OCI-LY1 (cell line): ENCODE results near the gene CCDC50.

Experiments used
- H2AFZ ChIP-seq: fragments of 200-600 bp; sonication (generic), shearing (Covaris generic); 2 replicates; pipeline ENCODE4 v1.6.0; 2014; ENCODE audit warnings: antibody characterized with exemption, mild to moderate bottlenecking, low read length
- H3F3A ChIP-seq: fragments of 200-600 bp; sonication (generic), shearing (Covaris generic); 2 replicates; pipeline ENCODE4 v1.6.0; 2014; ENCODE audit warnings: mild to moderate bottlenecking, antibody characterized with exemption, low read length, moderate library complexity; ENCODE audit not compliant: insufficient read depth
- H3K27ac ChIP-seq: fragments of 200-600 bp; sonication (generic); 2 replicates; pipeline ENCODE4 v1.5.1; 2014; ENCODE audit warnings: low read length, mixed run types, mild to moderate bottlenecking, low read depth; ENCODE audit not compliant: poor library complexity, severe bottlenecking
- H3K27me3 ChIP-seq: fragments of 200-600 bp; sonication (generic); 2 replicates; pipeline ENCODE4 v1.6.0; 2014; ENCODE audit warnings: antibody characterized with exemption, mild to moderate bottlenecking, low read length, moderate library complexity; ENCODE audit not compliant: insufficient read depth
- H3K36me3 ChIP-seq: fragments of 200-600 bp; sonication (generic); 2 replicates; pipeline ENCODE4 v1.6.1; 2014; ENCODE audit warnings: mild to moderate bottlenecking, antibody characterized with exemption, low read length, moderate library complexity, mixed read lengths; ENCODE audit not compliant: insufficient read depth
- H3K4me1 ChIP-seq: fragments of 200-600 bp; sonication (generic); 2 replicates; pipeline ENCODE4 v1.5.1; 2014; ENCODE audit warnings: mild to moderate bottlenecking, low read length, moderate library complexity; ENCODE audit not compliant: insufficient read depth, severe bottlenecking
- H3K4me2 ChIP-seq: fragments of 200-600 bp; sonication (generic), shearing (Covaris generic); 2 replicates; pipeline ENCODE4 v1.6.1; 2014; ENCODE audit warnings: low read length
- H3K4me3 ChIP-seq: fragments of 200-600 bp; sonication (generic); 2 replicates; pipeline ENCODE4 v1.5.1; 2014; ENCODE audit warnings: low read length, low read depth, mild to moderate bottlenecking, mixed read lengths; ENCODE audit not compliant: poor library complexity, severe bottlenecking
- H3K79me2 ChIP-seq: fragments of 200-600 bp; shearing (Covaris generic); 2 replicates; pipeline ENCODE4 v1.6.1; 2016; ENCODE audit warnings: mixed run types, low read length, mixed read lengths; ENCODE audit not compliant: insufficient read depth
- H3K9ac ChIP-seq: fragments of 200-600 bp; sonication (generic), shearing (Covaris generic); 2 replicates; pipeline ENCODE4 v1.6.1; 2014; ENCODE audit warnings: mild to moderate bottlenecking, low read length, mixed read lengths
- H3K9me2 ChIP-seq: fragments of 200-600 bp; sonication (generic), shearing (Covaris generic); 2 replicates; pipeline ENCODE4 v1.6.1; 2014; ENCODE audit warnings: low read depth, mild to moderate bottlenecking, low read length, mixed read lengths
- H3K9me3 ChIP-seq: fragments of 200-600 bp; shearing (Covaris generic); 2 replicates; pipeline ENCODE4 v1.6.1; 2014; ENCODE audit warnings: low read length, mixed read lengths
- H4K20me1 ChIP-seq: fragments of 200-600 bp; sonication (generic), shearing (Covaris generic); 2 replicates; pipeline ENCODE4 v1.6.0; 2016; ENCODE audit warnings: mild to moderate bottlenecking, low read length; ENCODE audit not compliant: insufficient read depth
- EZH2 ChIP-seq: fragments of 200-600 bp; sonication (generic), shearing (Covaris generic); IDR thresholded peaks from 2 replicates; pipeline ENCODE4 v1.8.0; 2017; ENCODE audit warnings: borderline replicate concordance, mixed run types, mild to moderate bottlenecking, antibody characterized with exemption, low read length, moderate library complexity, mixed read lengths
- TF ChIP-seq, protein P1 (sequence below): fragments of 200-600 bp; sonication (generic), shearing (Covaris generic); IDR thresholded peaks from 2 replicates; pipeline ENCODE4 v1.5.1; 2017; ENCODE audit warnings: mild to moderate bottlenecking, antibody characterized with exemption, low read length, moderate library complexity, mixed read lengths

The CCDC50 gene

DNA sequence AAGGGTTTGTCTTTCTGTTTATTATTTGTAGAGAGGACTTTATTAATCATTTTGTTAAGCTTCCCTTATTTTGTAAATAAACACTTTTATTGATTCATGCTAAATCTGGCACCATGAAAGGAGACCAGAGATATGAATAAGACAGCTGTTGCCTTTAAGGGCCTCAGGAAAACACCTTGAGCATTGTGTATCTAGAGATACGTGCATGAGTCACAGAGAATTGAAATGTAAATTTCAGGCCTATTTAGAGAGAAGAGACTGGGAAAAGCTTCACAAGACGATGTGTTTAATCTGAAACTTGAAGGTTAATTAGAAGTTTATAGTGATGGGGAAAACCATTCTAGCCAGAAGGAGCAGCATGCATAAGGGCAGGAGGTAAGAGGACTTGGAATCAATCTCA lies 29.7 kb downstream of the CCDC50 start:
- no peak overlapping the region for H3K9ac ChIP-seq
- H3K4me2 ChIP-seq = no peak overlapping the region
- no peak overlapping the region for H3K27ac ChIP-seq

GRCh38 chr3:191360620-191361019 lies 31.4 kb downstream of the CCDC50 start:
- Histone ChIP-seq H3K27me3 (no peaks in the 10 kb centered on the region), H3K27ac (no peak overlapping the region), H3K4me1 (no peaks in the 10 kb centered on the region), H3K9me2 (no peaks in the 10 kb centered on the region), H2AFZ (no peak overlapping the region), H3F3A (no peaks in the 10 kb centered on the region), H3K4me2 (no peak overlapping the region), H3K79me2 (no peaks in the 10 kb centered on the region), H3K4me3 (no peak overlapping the region), H3K9ac (no peak overlapping the region), H3K36me3 (no peaks in the 10 kb centered on the region), H3K9me3 (no peaks in the 10 kb centered on the region), H4K20me1 (no peaks in the 10 kb centered on the region)
- TF ChIP-seq EZH2 = no peak
- TF ChIP-seq, protein P1, sequence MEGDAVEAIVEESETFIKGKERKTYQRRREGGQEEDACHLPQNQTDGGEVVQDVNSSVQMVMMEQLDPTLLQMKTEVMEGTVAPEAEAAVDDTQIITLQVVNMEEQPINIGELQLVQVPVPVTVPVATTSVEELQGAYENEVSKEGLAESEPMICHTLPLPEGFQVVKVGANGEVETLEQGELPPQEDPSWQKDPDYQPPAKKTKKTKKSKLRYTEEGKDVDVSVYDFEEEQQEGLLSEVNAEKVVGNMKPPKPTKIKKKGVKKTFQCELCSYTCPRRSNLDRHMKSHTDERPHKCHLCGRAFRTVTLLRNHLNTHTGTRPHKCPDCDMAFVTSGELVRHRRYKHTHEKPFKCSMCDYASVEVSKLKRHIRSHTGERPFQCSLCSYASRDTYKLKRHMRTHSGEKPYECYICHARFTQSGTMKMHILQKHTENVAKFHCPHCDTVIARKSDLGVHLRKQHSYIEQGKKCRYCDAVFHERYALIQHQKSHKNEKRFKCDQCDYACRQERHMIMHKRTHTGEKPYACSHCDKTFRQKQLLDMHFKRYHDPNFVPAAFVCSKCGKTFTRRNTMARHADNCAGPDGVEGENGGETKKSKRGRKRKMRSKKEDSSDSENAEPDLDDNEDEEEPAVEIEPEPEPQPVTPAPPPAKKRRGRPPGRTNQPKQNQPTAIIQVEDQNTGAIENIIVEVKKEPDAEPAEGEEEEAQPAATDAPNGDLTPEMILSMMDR = no peak

More for the DNA sequence above, 29.7 kb downstream of the CCDC50 start:
- H3K4me1 ChIP-seq = no peaks in the 10 kb centered on the region
- no peaks in the 10 kb centered on the region for H3K79me2 ChIP-seq
- H3K4me3 ChIP-seq = no peak overlapping the region
- no peaks in the 10 kb centered on the region for H3K9me2 ChIP-seq
- no peaks in the 10 kb centered on the region for H3K36me3 ChIP-seq
- no peak for TF ChIP-seq EZH2
- TF ChIP-seq, protein P1 = no peak
- no peak overlapping the region for H2AFZ ChIP-seq
- H3K9me3 ChIP-seq = no peaks in the 10 kb centered on the region
- no peaks in the 10 kb centered on the region for H3F3A ChIP-seq
- H3K27me3 ChIP-seq = no peaks in the 10 kb centered on the region
- H4K20me1 ChIP-seq = no peaks in the 10 kb centered on the region

DNA sequence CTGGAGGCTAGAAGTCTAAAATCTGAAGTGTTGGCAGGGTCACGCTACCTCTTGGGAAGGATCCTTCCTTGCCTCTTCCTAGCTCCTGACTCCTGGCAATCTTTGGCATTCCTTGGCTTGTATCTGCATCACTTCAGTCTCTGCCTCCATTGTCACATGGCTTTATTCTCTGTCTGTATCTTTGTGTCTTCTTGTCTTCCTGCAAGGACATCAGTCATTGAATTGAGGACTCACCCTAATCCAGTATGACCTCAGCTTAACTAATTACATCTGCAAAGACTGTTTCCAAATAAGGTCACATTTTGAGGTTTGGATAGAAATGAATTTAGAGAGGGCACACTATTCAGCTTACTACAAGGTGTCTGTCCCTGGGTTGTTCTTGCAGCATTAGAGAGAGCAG lies 32.3 kb downstream of the CCDC50 start:
- H3K4me1 ChIP-seq = no peaks in the 10 kb centered on the region
- no peaks in the 10 kb centered on the region for H3K79me2 ChIP-seq
- no peaks in the 10 kb centered on the region for H3K36me3 ChIP-seq

More for the DNA sequence above, 32.3 kb downstream of the CCDC50 start:
- H3K9me2 ChIP-seq = no peaks in the 10 kb centered on the region
- H3K27ac ChIP-seq = no peak overlapping the region
- no peaks in the 10 kb centered on the region for H3K27me3 ChIP-seq
- no peak for TF ChIP-seq EZH2
- TF ChIP-seq, protein P1 = no peak
- no peaks in the 10 kb centered on the region for H3K9me3 ChIP-seq
- no peak overlapping the region for H2AFZ ChIP-seq
- H3K9ac ChIP-seq = no peak overlapping the region
- no peak overlapping the region for H3K4me3 ChIP-seq
- H3F3A ChIP-seq = no peaks in the 10 kb centered on the region
- H3K4me2 ChIP-seq = no peak overlapping the region
- H4K20me1 ChIP-seq = no peaks in the 10 kb centered on the region
